ENCODE data around the gene TUBB2A. TPM values are rescaled to one million over a fixed set of nuclear protein-coding genes. Genes with fewer than 3 reads are reported as not detected.
"Not testable (repeated sequence)": the region's sequence is repeated elsewhere in the genome, so short reads cannot be mapped to it uniquely, and the experiment has no call there.

The TUBB2A gene
- total and polyA plus RNA-seq, 2 of the 8 experiments (the other 6 are each of a cell fraction or from before 2014, with no cell fraction given) = 315 to 330 TPM

GRCh38 chr6:3137873-3138272 lies 19.5 kb downstream of the TUBB2A start:
- CTCF ChIA-PET (ENCODE audit: partially characterized antibody); H3K56ac ChIP-seq (replicated peaks; ENCODE audit: insufficient read length, low read depth, low read length); H3K4me1 ChIP-seq (replicated peaks in 1 of 4; ENCODE audit: control insufficient read depth in 3 of 4, insufficient read depth in 4 of 4, low read length in 3 of 4); H4K20me1 ChIP-seq (replicated peaks in 1 of 2; ENCODE audit: control insufficient read depth in 1 of 2, insufficient read depth in 2 of 2, low read length in 2 of 2); H2BK120ac ChIP-seq (replicated peaks; ENCODE audit: low read depth, low read length); H4K91ac ChIP-seq (replicated peaks; ENCODE audit: insufficient read length, low read length); H3K23me2 ChIP-seq (ENCODE audit: low read depth, low read length); H3K27me3 ChIP-seq (replicated peaks in 1 of 4; ENCODE audit: control insufficient read depth in 3 of 4, extremely low read depth in 1 of 4, insufficient read depth in 3 of 4, low read length in 3 of 4); H3K18ac ChIP-seq (ENCODE audit: extremely low read depth, low read length); H2AFZ ChIP-seq (ENCODE audit: low read length); H3K79me1 ChIP-seq (ENCODE audit: low read depth, low read length); H3K9ac ChIP-seq (replicated peaks in 1 of 4; ENCODE audit: extremely low read depth in 1 of 4, low read depth in 3 of 4, low read length in 3 of 4); H3K4ac ChIP-seq (replicated peaks; ENCODE audit: insufficient read length, low read depth, low read length); H2AK5ac ChIP-seq (ENCODE audit: low read depth, low read length); H3K14ac ChIP-seq (ENCODE audit: insufficient read length); H3K9me3 ChIP-seq (ENCODE audit: insufficient read depth in 2 of 2, low read depth in 1 of 2, low read length in 1 of 2); H4K8ac ChIP-seq (ENCODE audit: extremely low read depth, insufficient read depth, low read length); FAIRE-seq; H4K5ac ChIP-seq (ENCODE audit: insufficient read length, low read depth, low read length); H2BK12ac ChIP-seq (ENCODE audit: low read depth, low read length); H3K4me3 ChIP-seq (ENCODE audit: extremely low read depth in 1 of 4, insufficient read depth in 2 of 4, low read depth in 3 of 4, low read length in 4 of 4); H2BK15ac ChIP-seq (ENCODE audit: low read length); H3K23ac ChIP-seq (ENCODE audit: insufficient read length); H3K27ac ChIP-seq (ENCODE audit: low read depth, low read length); H2BK20ac ChIP-seq (ENCODE audit: low read length); DNase-seq (ENCODE audit: low read depth in 1 of 2, low spot score in 2 of 2); H3K4me2 ChIP-seq (ENCODE audit: insufficient read depth in 1 of 2, low read depth in 2 of 2, low read length in 2 of 2); H3K79me2 ChIP-seq (ENCODE audit: control insufficient read depth in 1 of 2, insufficient read depth in 2 of 2, low read length in 2 of 2); H2BK5ac ChIP-seq (ENCODE audit: low read depth, low read length): not testable (repeated sequence)
- peaks cover 16 to 66% (median 37%) of the 10 kb centered on the region in 4 experiments for H3K36me3 ChIP-seq (ENCODE audit: control insufficient read depth in 2 of 4, insufficient read depth in 4 of 4, low read length in 3 of 4)
- WGBS, 2 experiments (ENCODE audit: extremely low coverage in 1 of 2, insufficient coverage in 1 of 2, insufficient read length in 1 of 2, insufficient replicate concordance in 2 of 2, low coverage in 1 of 2, low lambda C conversion rate in 2 of 2, missing lambda C conversion rate in 1 of 2) = 90% methylated on average over 6 of the region's 6 CpGs; no CpG with 5 or more reads in 1 of the 2 experiments
- POLR2A ChIA-PET (ENCODE audit: partially characterized antibody) = interaction anchor here (6.6 to 7.3 kb wide), 2 partner anchors 7 to 13 kb away, joined by 38 to 56 read pairs; no protein-coding TSS in a partner anchor
